Liver (tissue), 9 donors: ENCODE measurements around the gene SATB2. TPM values are rescaled to one million over a fixed set of nuclear protein-coding genes. Genes with fewer than 3 reads are reported as not detected.

Experiments
- DNase-seq: peaks from one replicate; pipeline ENCODE4 v3.0.0-alpha.2; 2017; ENCODE audit warnings: low spot score
- H3K27ac ChIP-seq, 2 donors: one replicate each; pipeline ENCODE4 v1.7.0; 2013; ENCODE audit warnings: inconsistent platforms in 2 of 2, low read length in 2 of 2, control low read depth in 1 of 2, low read depth in 1 of 2, mild to moderate bottlenecking in 1 of 2
- H3K27me3 ChIP-seq, 4 donors: one replicate each; pipeline versions ENCODE4 v1.6.1 to v1.7.0; 2013; ENCODE audit warnings: low read length in 3 of 4, inconsistent platforms in 1 of 4, mild to moderate bottlenecking in 1 of 4, moderate library complexity in 1 of 4; ENCODE audit not compliant: control insufficient read depth in 4 of 4, insufficient read depth in 4 of 4
- H3K36me3 ChIP-seq, 4 donors: one replicate each; pipeline versions ENCODE4 v1.6.1 to v1.7.0; 2013; ENCODE audit warnings: low read length in 3 of 4, mild to moderate bottlenecking in 3 of 4, low read depth in 1 of 4, moderate library complexity in 1 of 4; ENCODE audit not compliant: control insufficient read depth in 4 of 4, insufficient read depth in 3 of 4
- H3K4me1 ChIP-seq, 4 donors: one replicate each; pipeline versions ENCODE4 v1.6.1 to v1.7.0; 2013; ENCODE audit warnings: low read length in 3 of 4, mild to moderate bottlenecking in 3 of 4, moderate library complexity in 1 of 4; ENCODE audit not compliant: control insufficient read depth in 4 of 4, insufficient read depth in 4 of 4
- H3K4me3 ChIP-seq, 3 donors: one replicate each; pipeline versions ENCODE4 v1.6.1 to v1.7.0; 2013; ENCODE audit warnings: low read length in 3 of 3, control low read depth in 1 of 3, low read depth in 1 of 3, mild to moderate bottlenecking in 1 of 3
- H3K9ac ChIP-seq, 2 donors: one replicate each; pipeline ENCODE4 v1.7.0; 2013; ENCODE audit warnings: low read length in 2 of 2, mild to moderate bottlenecking in 2 of 2, moderate library complexity in 2 of 2, control low read depth in 1 of 2, low read depth in 1 of 2
- H3K9me3 ChIP-seq, 4 donors: one replicate each; pipeline versions ENCODE4 v1.6.1 to v1.7.0; 2013; ENCODE audit warnings: low read length in 3 of 4; ENCODE audit not compliant: control insufficient read depth in 4 of 4
- EGR1 ChIP-seq, 2 donors: IDR thresholded peaks; 2 replicates each; pipeline ENCODE4 v1.6.1; 2016 to 2018; ENCODE audit warnings: antibody characterized with exemption in 2 of 2, low read depth in 2 of 2
- FOXA2 ChIP-seq: IDR thresholded peaks from 2 replicates; pipeline ENCODE4 v1.6.1; 2016; ENCODE audit warnings: antibody characterized with exemption
- GABPA ChIP-seq, 2 donors: IDR thresholded peaks in 1 of 2; conservative IDR thresholded peaks in 1 of 2; 2 replicates each; pipeline ENCODE4 v1.6.1; 2016; ENCODE audit warnings: antibody characterized with exemption in 2 of 2, mild to moderate bottlenecking in 1 of 2, moderate library complexity in 1 of 2
- JUND ChIP-seq, 2 donors: IDR thresholded peaks; 2 replicates each; pipeline ENCODE4 v1.6.1; 2016; ENCODE audit warnings: antibody characterized with exemption in 2 of 2
- NR2F2 ChIP-seq: IDR thresholded peaks from 2 replicates; pipeline ENCODE4 v1.6.1; 2016; ENCODE audit warnings: antibody characterized with exemption
- RAD21 ChIP-seq, 2 donors: IDR thresholded peaks; 2 replicates each; pipeline ENCODE4 v1.6.1; 2016; ENCODE audit warnings: antibody characterized with exemption in 2 of 2, mild to moderate bottlenecking in 2 of 2
- RXRA ChIP-seq, 2 donors: IDR thresholded peaks; 2 replicates each; pipeline ENCODE4 v1.6.1; 2017 to 2018; ENCODE audit warnings: antibody characterized with exemption in 2 of 2, mild to moderate bottlenecking in 1 of 2
- YY1 ChIP-seq: IDR thresholded peaks from 2 replicates; pipeline ENCODE4 v1.6.1; 2016; ENCODE audit warnings: antibody characterized with exemption, mild to moderate bottlenecking
- WGBS: extraction: QIAGEN DNeasy Blood & Tissue Kit; methylation state at CpG from one replicate; pipeline ENCODE4 v1.1.7; 2013; 5-methylcytosine and 5-hydroxymethylcytosine counted together
- polyA plus RNA-seq, 2 donors: library from polyadenylated mRNA; stranded (reverse) in 1 of 2; unstranded in 1 of 2; fragments of 200-250 nt in 1 of 2; fragments of >200 nt in 1 of 2; fragmentation: Nextera tagmentation in 1 of 2; extraction: Ambion mirVana in 1 of 2; gene quantifications; one replicate each; pipeline versions ENCODE4 v1.2.1 to v1.2.3, GENCODE V29; 2013 to 2015
- total RNA-seq, 2 donors: library from RNA; depleted of rRNA; stranded (reverse); fragments of >200 nt; gene quantifications; one replicate each; pipeline ENCODE4 v1.2.3, GENCODE V29; 2014
- TF ChIP-seq, protein P1 (sequence below): IDR thresholded peaks from 2 replicates; pipeline ENCODE4 v1.6.1; 2016; ENCODE audit warnings: antibody characterized with exemption, mild to moderate bottlenecking
- TF ChIP-seq, protein P2 (sequence below): IDR thresholded peaks from 2 replicates; pipeline ENCODE4 v1.6.1; 2016; ENCODE audit warnings: antibody characterized with exemption
- TF ChIP-seq, protein P3 (sequence below): IDR thresholded peaks from 2 replicates; pipeline ENCODE4 v1.6.1; 2016; ENCODE audit warnings: antibody characterized with exemption
- TF ChIP-seq, protein P4 (sequence below): fragments of 150-350 bp; IDR thresholded peaks from 2 replicates; pipeline ENCODE4 v1.5.1; 2017; ENCODE audit warnings: improper control_type of control experiment, low read depth, low read length; ENCODE audit not compliant: missing input control
- donor health status: healthy.
- donor health status: healthy.
- donor health status: healthy.
- donor health status: healthy.
- donor health status: healthy.

The SATB2 gene
- total and polyA plus RNA-seq, 4 donors, result 0.19 to 2.3 (median 0.91) TPM

DNA sequence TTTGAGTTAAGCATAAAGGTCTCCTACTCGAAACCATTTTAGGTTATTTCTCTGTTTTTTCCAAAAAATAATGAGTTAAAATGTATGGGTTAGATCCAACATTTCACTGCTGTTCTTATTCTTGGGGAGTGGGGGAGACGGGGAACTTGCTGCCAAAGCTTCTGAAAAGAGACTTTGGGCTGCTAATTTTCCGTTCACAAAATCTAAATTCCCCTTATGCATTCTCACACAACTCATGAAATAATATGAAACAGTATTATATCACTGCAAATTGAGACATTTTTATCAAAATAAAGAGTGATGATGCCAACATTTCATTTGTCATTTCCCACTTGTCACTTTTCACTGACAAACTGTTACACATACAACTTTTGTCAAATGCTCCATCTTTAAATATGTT, 7.8 kb downstream of the SATB2 start:
- H3K4me1 ChIP-seq, result no peaks in the 10 kb centered on the region
- TF ChIP-seq JUND (IDR thresholded peaks at IDR 0.05) (no peak), RAD21 (IDR thresholded peaks at IDR 0.05) (no peak), FOXA2 (no peak), GABPA (IDR thresholded peaks at IDR 0.05 in 1 of 2, conservative IDR thresholded peaks at IDR 0.05 in 1 of 2) (no peak), YY1 (no peak), EGR1 (IDR thresholded peaks at IDR 0.05; ENCODE audit: low read depth in 2 of 2) (no peak), NR2F2 (no peak)
- TF ChIP-seq, protein P1, sequence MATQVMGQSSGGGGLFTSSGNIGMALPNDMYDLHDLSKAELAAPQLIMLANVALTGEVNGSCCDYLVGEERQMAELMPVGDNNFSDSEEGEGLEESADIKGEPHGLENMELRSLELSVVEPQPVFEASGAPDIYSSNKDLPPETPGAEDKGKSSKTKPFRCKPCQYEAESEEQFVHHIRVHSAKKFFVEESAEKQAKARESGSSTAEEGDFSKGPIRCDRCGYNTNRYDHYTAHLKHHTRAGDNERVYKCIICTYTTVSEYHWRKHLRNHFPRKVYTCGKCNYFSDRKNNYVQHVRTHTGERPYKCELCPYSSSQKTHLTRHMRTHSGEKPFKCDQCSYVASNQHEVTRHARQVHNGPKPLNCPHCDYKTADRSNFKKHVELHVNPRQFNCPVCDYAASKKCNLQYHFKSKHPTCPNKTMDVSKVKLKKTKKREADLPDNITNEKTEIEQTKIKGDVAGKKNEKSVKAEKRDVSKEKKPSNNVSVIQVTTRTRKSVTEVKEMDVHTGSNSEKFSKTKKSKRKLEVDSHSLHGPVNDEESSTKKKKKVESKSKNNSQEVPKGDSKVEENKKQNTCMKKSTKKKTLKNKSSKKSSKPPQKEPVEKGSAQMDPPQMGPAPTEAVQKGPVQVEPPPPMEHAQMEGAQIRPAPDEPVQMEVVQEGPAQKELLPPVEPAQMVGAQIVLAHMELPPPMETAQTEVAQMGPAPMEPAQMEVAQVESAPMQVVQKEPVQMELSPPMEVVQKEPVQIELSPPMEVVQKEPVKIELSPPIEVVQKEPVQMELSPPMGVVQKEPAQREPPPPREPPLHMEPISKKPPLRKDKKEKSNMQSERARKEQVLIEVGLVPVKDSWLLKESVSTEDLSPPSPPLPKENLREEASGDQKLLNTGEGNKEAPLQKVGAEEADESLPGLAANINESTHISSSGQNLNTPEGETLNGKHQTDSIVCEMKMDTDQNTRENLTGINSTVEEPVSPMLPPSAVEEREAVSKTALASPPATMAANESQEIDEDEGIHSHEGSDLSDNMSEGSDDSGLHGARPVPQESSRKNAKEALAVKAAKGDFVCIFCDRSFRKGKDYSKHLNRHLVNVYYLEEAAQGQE, result no peak
- TF ChIP-seq, protein P2, sequence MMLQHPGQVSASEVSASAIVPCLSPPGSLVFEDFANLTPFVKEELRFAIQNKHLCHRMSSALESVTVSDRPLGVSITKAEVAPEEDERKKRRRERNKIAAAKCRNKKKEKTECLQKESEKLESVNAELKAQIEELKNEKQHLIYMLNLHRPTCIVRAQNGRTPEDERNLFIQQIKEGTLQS, result no peak
- TF ChIP-seq, protein P3, sequence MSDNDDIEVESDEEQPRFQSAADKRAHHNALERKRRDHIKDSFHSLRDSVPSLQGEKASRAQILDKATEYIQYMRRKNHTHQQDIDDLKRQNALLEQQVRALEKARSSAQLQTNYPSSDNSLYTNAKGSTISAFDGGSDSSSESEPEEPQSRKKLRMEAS, result no peak
- TF ChIP-seq, protein P4, sequence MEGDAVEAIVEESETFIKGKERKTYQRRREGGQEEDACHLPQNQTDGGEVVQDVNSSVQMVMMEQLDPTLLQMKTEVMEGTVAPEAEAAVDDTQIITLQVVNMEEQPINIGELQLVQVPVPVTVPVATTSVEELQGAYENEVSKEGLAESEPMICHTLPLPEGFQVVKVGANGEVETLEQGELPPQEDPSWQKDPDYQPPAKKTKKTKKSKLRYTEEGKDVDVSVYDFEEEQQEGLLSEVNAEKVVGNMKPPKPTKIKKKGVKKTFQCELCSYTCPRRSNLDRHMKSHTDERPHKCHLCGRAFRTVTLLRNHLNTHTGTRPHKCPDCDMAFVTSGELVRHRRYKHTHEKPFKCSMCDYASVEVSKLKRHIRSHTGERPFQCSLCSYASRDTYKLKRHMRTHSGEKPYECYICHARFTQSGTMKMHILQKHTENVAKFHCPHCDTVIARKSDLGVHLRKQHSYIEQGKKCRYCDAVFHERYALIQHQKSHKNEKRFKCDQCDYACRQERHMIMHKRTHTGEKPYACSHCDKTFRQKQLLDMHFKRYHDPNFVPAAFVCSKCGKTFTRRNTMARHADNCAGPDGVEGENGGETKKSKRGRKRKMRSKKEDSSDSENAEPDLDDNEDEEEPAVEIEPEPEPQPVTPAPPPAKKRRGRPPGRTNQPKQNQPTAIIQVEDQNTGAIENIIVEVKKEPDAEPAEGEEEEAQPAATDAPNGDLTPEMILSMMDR, result no peak
- 86% methylated on average over 3 of the region's 3 CpGs for WGBS
- no peak overlapping the region for H3K4me3 ChIP-seq
- no peaks in the 10 kb centered on the region for H3K27me3 ChIP-seq
- no peak for DNase-seq
- H3K9ac ChIP-seq, result no peak overlapping the region
- no peaks in the 10 kb centered on the region for H3K9me3 ChIP-seq
- H3K27ac ChIP-seq, result no peak overlapping the region
- H3K36me3 ChIP-seq, result no peaks in the 10 kb centered on the region

DNA sequence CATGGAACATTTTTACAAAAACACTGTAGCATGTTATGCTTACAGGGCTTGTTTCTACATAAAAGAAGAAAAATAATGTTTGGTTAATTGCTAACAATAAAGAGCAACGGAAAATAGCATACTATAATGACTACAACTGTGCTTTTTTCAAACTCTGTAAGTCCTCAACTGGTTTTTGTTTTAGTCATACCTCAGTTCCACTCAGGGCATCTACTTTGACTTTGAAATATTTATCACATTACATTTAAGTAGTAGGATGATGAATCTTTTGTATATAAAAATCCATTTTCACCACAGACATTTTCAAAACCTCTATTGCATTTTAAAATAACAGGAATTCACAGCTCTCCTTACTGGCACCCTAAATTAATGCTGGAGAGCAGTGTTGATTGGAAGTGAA, 8.3 kb downstream of the SATB2 start:
- TF ChIP-seq GABPA (IDR thresholded peaks at IDR 0.05 in 1 of 2, conservative IDR thresholded peaks at IDR 0.05 in 1 of 2), result no peak
- TF ChIP-seq, protein P3, result no peak
- TF ChIP-seq RXRA (IDR thresholded peaks at IDR 0.05), result no peak
- Histone ChIP-seq H3K9ac (no peak overlapping the region), H3K27me3 (no peaks in the 10 kb centered on the region), H3K4me3 (no peak overlapping the region), H3K36me3 (no peaks in the 10 kb centered on the region), H3K9me3 (no peaks in the 10 kb centered on the region), H3K27ac (no peak overlapping the region), H3K4me1 (no peaks in the 10 kb centered on the region)
- 85% methylated on average over 1 of the region's 1 CpG for WGBS
- DNase-seq, result no peak
